HUDEP-2 (cell line): Measurements from ENCODE around the gene AP1S3.

ENCODE experiments used
- DNase-seq, 76 experiments: peaks; one replicate each; lab custom pipeline; 2025; ENCODE audit not compliant: unreplicated experiment in 76 of 76; lab: John Stamatoyannopoulos, UW

AP1S3 gene

DNA sequence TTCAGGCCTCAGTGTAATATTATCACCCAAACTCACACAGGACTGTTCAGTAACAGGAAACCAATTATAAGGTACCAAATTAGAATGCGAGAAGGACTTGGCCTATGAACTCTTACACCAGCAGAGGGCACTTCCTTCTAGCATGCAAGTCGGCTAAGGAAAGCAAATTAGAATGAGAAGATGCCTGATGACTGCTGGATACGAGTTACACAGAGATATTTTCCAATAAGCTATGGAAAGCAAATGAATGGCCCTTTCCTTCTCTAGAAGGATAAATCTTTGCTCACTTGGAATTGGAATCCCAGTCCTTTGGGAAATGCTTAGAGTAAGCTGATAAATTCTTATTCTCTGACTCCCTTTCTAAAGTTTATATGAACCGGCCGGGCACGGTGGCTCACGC is 109.8 kb downstream of the AP1S3 start:
- DNase-seq, result peak in 24 of 76 experiments; percentile 1 to 49 (median 16)

- no peak for DNase-seq
Observed at GRCh38 chr2:223725986-223726970, 111.1 kb downstream of the AP1S3 start.

GRCh38 chr2:223725494-223725893 is 111.9 kb downstream of the AP1S3 start:
- no peak for DNase-seq

GRCh38 chr2:223724861-223725260 is 112.5 kb downstream of the AP1S3 start:
- no peak for DNase-seq

DNA sequence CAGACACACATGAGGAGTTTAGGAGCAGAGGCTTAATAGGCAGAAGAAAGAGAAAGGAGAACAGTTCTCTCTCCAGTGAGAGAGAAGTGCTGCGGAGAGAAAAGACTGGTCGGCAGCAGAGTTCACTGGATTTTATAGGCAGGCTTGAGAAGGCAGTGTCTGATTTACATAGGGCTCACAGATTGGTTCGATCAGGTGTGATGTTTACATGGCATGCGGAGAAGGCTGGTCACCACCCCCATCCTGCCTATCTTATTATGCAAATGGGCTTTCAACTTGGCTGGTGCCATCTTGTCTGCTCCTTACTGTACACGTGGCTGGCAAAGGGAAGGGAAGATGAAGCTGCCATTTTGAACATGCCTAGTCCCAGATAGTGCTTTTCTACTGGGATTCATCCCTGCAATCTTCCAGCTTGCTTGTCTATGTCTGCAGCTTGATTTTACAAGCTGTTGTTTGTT is 113.4 kb downstream of the AP1S3 start:
- no peak for DNase-seq

DNA sequence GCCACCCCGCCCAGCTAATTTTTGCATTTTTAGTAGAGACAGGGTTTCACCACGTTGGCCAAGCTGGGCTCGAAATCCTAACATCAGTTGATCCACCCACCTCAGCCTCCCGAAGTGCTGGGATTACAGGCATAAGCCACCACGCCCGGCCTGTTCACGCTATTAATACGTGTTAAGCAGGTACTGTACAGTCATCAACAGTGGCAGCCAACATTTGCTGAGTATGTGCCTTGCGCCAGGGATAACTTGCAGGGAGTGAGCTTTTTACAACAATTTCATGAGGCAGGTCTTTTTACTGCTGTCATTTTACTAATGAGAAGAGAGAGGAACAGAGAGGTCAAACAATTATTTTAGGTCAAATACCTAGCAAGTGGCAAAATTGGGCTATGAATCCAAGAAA is 115.2 kb downstream of the AP1S3 start:
- DNase-seq, result no peak

GRCh38 chr2:223721746-223722145 is 115.6 kb downstream of the AP1S3 start:
- DNase-seq, result no peak

DNA sequence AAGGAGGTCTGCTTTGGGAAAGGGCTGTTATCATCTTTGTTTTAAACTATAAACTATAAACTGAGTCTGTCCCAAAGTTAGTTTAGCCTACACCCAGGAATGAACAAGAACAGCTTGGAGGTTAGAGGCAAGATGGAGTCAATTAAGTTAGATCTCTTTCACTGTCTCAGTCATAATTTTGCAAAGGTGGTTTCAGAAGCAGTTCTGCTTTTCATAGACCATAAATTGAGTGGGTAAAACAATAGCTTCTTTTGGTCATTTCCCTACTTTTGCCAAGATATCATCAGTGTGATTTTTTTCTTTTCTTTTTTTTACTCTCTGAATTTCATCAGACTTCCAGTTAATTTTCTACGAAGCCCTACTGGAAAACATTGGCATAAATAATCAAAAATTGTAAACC is 117.0 kb downstream of the AP1S3 start:
- no peak for DNase-seq

GRCh38 chr2:223712642-223713041 is 124.7 kb downstream of the AP1S3 start:
- DNase-seq, result no peak

DNA sequence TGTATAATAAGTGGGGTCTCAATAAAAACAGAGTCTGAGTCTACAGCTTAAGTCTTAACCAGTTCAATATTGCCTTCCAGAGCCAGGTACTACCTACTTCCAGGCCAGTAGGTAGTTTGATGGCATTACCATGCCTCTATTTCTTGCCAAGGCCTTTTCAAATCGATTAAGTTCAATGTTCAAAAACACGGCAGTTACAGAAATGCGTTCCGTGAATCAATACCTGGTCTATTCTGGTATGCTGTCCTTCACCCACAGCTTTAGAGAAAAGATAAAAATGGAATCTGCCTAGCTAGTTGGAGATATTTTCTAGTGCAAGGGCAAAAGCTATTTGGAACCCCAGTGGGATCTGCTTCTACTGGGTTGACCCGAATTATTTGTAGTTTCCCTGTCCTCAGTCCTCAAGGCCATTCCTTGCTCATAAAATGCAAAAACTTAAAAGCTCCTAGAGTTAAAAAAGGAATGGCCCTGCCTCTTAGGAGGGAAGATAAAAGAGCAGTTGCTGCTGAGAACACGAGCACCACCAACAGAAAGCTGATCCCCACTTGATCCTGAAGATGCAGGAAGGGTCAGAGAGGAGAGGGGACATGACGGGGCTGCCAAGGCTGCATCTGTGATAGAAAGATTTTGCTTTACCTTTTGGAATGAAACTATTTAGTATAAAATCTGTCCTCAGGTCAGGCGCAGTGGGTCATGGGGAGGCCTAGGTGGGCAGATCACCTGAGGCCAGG is 125.6 kb downstream of the AP1S3 start:
- no peak for DNase-seq
